Measurements from ENCODE around the gene ZNF511. TPM values are rescaled to one million over a fixed set of nuclear protein-coding genes. Genes with fewer than 3 reads are reported as not detected.

Gene ZNF511
- total and polyA plus RNA-seq, 9 of the 15 experiments (the other 6 are each of a cell fraction or from before 2014, with no cell fraction given): 0.61 to 69.3 (median 40.1) TPM

DNA sequence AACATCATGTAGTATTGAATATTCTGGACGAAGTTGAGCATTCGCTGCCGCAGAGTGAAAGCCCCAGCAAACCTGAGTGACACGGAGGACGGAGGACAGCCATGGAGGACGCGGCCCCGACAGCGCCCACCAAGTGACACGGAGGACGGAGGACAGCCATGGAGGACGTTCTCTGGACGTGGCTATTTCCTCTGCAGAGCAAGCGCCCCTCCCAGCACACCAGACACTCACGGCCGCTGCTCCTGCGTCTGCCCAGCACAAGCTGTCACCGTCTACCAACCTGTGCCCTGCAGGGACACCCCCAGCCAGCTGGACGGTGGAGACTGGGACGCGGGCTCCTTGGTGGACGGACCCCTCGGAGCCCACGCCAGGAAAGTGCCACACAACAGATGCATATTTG is 24.8 kb upstream of the ZNF511 start (continued):
- TF ChIP-seq, protein P1, sequence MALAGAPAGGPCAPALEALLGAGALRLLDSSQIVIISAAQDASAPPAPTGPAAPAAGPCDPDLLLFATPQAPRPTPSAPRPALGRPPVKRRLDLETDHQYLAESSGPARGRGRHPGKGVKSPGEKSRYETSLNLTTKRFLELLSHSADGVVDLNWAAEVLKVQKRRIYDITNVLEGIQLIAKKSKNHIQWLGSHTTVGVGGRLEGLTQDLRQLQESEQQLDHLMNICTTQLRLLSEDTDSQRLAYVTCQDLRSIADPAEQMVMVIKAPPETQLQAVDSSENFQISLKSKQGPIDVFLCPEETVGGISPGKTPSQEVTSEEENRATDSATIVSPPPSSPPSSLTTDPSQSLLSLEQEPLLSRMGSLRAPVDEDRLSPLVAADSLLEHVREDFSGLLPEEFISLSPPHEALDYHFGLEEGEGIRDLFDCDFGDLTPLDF (CRISPR knock-in tag; IDR thresholded peaks at IDR 0.05): no peak
- no peak for TF ChIP-seq GTF2F1 (IDR thresholded peaks at IDR 0.05; ENCODE audit: low read depth, low read length)
- TF ChIP-seq NCOR1 (IDR thresholded peaks at IDR 0.05): no peak
- TF ChIP-seq BRCA1 (IDR thresholded peaks at IDR 0.05): no peak
- TF ChIP-seq BRCA1 (CRISPR knock-in tag; IDR thresholded peaks at IDR 0.05): no peak

DNA sequence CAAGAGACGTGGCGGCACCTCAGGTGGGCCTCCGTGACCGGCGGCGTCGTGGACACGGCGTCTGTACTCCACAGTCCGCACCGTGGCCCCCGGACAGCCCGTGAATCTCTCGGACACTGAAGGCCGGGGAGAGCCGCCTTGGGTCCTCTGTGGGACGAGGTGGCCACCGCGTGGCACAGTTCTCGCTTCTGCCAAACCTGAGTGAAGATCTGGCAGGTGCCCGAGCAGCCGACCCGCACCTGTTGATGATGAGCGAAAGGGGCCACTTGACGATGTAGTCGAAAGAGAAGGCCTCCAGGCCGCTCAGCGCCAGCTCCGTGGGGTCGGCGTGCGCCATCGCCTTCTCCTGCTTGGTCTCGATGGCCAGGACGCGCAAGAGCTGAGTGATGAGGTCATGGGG is 23.5 kb upstream of the ZNF511 start:
- no peak overlapping the region for H2AFZ ChIP-seq (ENCODE audit: low read depth, low read length)
- DNase-seq (ENCODE audit: extremely low read depth in 1 of 4, low spot score in 3 of 4): no peak
- no peak overlapping the region for H3K27ac ChIP-seq (ENCODE audit: extremely low read depth, low read depth, low read length)
- BruUV-seq (replicated peaks): no TSS peak
- no peak overlapping the region for H3K9ac ChIP-seq (ENCODE audit: insufficient read depth in 1 of 2, low read depth in 2 of 2, low read length in 2 of 2)
- no peaks in the 10 kb centered on the region for H3K9me1 ChIP-seq (ENCODE audit: control insufficient read depth, insufficient read depth, low read length)
- CTCF ChIA-PET (ENCODE audit: low intra/inter-chr PET ratio): no interaction called here
- ATAC-seq: no peak
- no peaks in the 10 kb centered on the region for H3K9me3 ChIP-seq (replicated peaks; ENCODE audit: control insufficient read depth, insufficient read depth, low read depth, low read length)
- H3K27me3 ChIP-seq (ENCODE audit: control insufficient read depth in 2 of 2, insufficient read depth in 2 of 2, low read length in 2 of 2): no peaks in the 10 kb centered on the region
- peaks cover 70% of the 10 kb centered on the region; the same call in 2 of the 3 replicates for H3K36me3 ChIP-seq (ENCODE audit: control insufficient read depth, insufficient read depth, low read length)
- H3K4me3 ChIP-seq: no peak overlapping the region
- WGBS (ENCODE audit: insufficient coverage, low coverage, missing lambda C conversion rate): 98% methylated on average over 23 of the region's 36 CpGs
- peaks cover 0 to 9% of the 10 kb centered on the region in 2 experiments; a peak in 2 of 5 replicates for H3K4me1 ChIP-seq (replicated peaks in 1 of 2; ENCODE audit: control insufficient read depth in 2 of 2, insufficient read depth in 2 of 2, low read length in 2 of 2)
- no peaks in the 10 kb centered on the region for H3K79me2 ChIP-seq (ENCODE audit: control insufficient read depth, insufficient read depth, low read length)
- H3K4me2 ChIP-seq (ENCODE audit: insufficient read depth, low read length): no peak overlapping the region
- no peak for FAIRE-seq
- POLR2A ChIA-PET: no interaction called here
- H4K20me1 ChIP-seq (replicated peaks; ENCODE audit: control insufficient read depth, insufficient read depth, low read length): no peaks in the 10 kb centered on the region
- intact Hi-C loops (cut with micrococcal nuclease) (no loop called here), in situ Hi-C loops (cut with MboI) (no loop called here)
- TF ChIP-seq, protein P2, sequence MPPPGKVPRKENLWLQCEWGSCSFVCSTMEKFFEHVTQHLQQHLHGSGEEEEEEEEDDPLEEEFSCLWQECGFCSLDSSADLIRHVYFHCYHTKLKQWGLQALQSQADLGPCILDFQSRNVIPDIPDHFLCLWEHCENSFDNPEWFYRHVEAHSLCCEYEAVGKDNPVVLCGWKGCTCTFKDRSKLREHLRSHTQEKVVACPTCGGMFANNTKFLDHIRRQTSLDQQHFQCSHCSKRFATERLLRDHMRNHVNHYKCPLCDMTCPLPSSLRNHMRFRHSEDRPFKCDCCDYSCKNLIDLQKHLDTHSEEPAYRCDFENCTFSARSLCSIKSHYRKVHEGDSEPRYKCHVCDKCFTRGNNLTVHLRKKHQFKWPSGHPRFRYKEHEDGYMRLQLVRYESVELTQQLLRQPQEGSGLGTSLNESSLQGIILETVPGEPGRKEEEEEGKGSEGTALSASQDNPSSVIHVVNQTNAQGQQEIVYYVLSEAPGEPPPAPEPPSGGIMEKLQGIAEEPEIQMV (tag; conservative IDR thresholded peaks at IDR 0.05; ENCODE audit: low read depth): no peak
- TF ChIP-seq SMAD1 (IDR thresholded peaks at IDR 0.05; ENCODE audit: low read depth, low read length, partially characterized antibody) (no peak), SRSF3 (IDR thresholded peaks at IDR 0.05; ENCODE audit: insufficient read depth, low read length) (no peak), CBX8 (IDR thresholded peaks at IDR 0.05; ENCODE audit: borderline replicate concordance, extremely low read depth, low read depth, low read length, poor library complexity, severe bottlenecking) (no peak), GATAD2A (IDR thresholded peaks at IDR 0.05) (no peak), ZNF77 (CRISPR knock-in tag; IDR thresholded peaks at IDR 0.05) (no peak), MXI1 (IDR thresholded peaks at IDR 0.05; ENCODE audit: low read depth, low read length) (no peak), EP400 (IDR thresholded peaks at IDR 0.05) (no peak), ZNF253 (CRISPR knock-in tag; conservative IDR thresholded peaks at IDR 0.05) (no peak), ZNF695 (CRISPR knock-in tag; IDR thresholded peaks at IDR 0.05) (no peak), TBL1XR1 (IDR thresholded peaks at IDR 0.05; ENCODE audit: low read length in 2 of 2) (no peak), STAT5A (IDR thresholded peaks at IDR 0.05; ENCODE audit: borderline replicate concordance, low read length) (no peak)

Data from K562 (cell line).